ENCODE measurements around the gene KNCN.

KNCN gene

GRCh38 chr1:46554236-46554596 is 2.8 kb upstream of the KNCN start:
- no peak overlapping the region for H3K4me3 Mint-ChIP-seq
- H3K4me1 Mint-ChIP-seq = peaks cover 8% of the 10 kb centered on the region
- no peak overlapping the region for H3K27ac Mint-ChIP-seq
- no peaks in the 10 kb centered on the region for H3K36me3 Mint-ChIP-seq
- no peaks in the 10 kb centered on the region for H3K27me3 Mint-ChIP-seq
- no peaks in the 10 kb centered on the region for H3K9me3 Mint-ChIP-seq

- Mint-ChIP-seq H3K4me3 (no peak overlapping the region), H3K27me3 (no peaks in the 10 kb centered on the region), H3K9me3 (no peaks in the 10 kb centered on the region), H3K27ac (no peak overlapping the region), H3K36me3 (no peaks in the 10 kb centered on the region), H3K4me1 (peaks cover 9% of the 10 kb centered on the region)
Observed at GRCh38 chr1:46553506-46553905, 2.1 kb upstream of the KNCN start.

- no peak overlapping the region for H3K4me3 Mint-ChIP-seq
- peaks cover 9% of the 10 kb centered on the region for H3K4me1 Mint-ChIP-seq
- no peaks in the 10 kb centered on the region for H3K36me3 Mint-ChIP-seq
- H3K9me3 Mint-ChIP-seq = no peaks in the 10 kb centered on the region
- no peak overlapping the region for H3K27ac Mint-ChIP-seq
- H3K27me3 Mint-ChIP-seq = peaks cover 2% of the 10 kb centered on the region
Observed at GRCh38 chr1:46552357-46553237, 1.1 kb upstream of the KNCN start.

GRCh38 chr1:46550751-46551231 is 656 bp downstream of the KNCN start:
- H3K4me1 Mint-ChIP-seq = peaks cover 9% of the 10 kb centered on the region
- peaks cover 13% of the 10 kb centered on the region for H3K27me3 Mint-ChIP-seq
- peaks cover 2% of the 10 kb centered on the region for H3K36me3 Mint-ChIP-seq
- H3K9me3 Mint-ChIP-seq = no peaks in the 10 kb centered on the region
- no peak overlapping the region for H3K4me3 Mint-ChIP-seq
- H3K27ac Mint-ChIP-seq = no peak overlapping the region

DNA sequence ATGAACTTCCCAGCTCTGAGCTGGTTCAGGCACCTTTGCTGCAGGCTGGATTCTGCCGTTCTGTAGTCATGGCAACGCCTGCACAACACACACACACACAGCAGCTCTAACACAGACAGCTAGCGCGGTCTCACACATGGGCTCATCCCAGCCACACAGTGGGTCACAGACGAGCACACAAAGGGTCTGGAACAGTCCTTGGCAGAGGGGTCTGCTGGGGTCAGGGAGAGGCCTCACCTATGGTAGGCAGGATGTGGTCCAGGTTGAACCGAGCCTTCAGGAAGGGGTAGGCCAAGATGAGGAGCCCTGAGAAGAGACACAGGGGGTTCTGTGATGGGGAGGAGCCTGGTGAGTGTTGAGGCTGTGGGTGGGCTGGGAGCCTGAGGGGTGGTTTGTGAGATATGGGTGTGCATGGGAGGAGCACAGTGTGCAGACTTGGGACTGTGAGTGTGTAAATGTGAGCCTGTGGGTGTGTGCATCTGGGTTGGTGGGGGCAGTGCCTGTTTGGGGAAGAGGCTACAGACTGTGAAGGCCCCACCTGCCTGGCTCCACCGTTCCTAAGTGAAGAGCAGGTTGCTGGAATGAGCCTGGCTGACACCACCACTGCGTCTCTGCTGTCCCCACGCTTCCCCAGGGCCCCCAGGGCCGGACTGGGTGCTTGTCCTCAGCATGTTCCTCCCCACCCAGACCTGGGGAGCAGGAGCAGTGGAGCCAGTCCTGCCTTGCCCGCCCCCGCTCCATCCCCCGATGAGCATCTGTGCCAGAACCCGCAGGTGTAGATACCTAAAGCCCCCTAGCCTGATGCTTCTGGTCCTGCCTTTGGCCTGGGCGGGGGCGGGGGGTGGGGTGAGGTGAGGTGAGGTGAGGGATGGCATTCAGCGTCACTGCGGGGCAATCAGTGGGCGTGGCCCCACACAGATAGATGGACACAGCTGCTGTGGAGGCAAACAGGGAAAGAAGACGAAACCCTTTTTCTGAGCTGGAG is 1.5 kb downstream of the KNCN start:
- Mint-ChIP-seq H3K4me3 (no peak overlapping the region), H3K4me1 (peaks cover 9% of the 10 kb centered on the region), H3K36me3 (peaks cover 2% of the 10 kb centered on the region), H3K27ac (no peak overlapping the region), H3K27me3 (peaks cover 20% of the 10 kb centered on the region), H3K9me3 (no peaks in the 10 kb centered on the region)

DNA sequence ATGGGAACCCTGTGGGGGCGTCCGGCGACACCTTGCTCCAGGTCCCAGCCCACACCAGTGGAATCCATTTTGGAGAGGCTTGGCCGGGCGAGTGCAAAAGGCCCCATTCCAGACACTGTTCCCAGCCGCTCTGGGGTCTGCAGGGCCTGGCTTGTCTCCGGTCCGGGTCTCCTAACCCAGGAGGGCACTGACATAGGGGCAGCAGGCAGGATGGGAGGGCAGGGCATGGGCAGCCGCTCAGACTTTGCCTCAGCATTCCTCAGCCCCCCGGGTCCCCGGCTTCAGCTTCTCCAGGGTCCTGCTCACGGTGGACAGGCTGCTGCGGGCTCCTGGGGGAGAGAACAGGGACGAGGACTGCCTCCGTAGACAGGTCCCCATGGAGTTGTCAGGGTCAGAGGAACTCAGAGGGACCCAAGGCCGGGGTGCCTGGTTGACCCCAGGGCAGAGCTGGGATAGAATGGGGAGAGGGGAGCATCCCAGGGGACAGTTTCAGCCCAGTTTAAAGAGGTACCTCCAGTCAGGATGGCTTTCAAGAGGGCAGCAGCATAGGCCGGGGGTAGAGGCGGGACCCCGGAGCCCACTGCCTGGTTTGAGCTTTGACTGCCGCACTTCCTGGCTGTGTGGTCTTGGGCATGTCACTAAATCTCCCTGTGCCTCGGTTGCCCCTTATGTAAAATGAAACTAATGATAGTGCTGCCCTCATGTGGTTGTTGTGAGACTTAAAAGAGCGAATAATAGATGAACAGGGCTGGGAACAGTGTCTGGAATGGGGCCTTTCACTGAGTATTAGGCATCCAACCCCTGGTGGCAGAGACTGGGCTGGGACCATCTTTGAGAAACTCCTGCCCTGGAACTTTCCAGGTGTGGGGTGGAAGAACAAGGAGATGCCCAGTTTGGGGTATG is 3.7 kb downstream of the KNCN start:
- H3K27ac Mint-ChIP-seq = no peak overlapping the region
- peaks cover 9% of the 10 kb centered on the region for H3K4me1 Mint-ChIP-seq
- H3K4me3 Mint-ChIP-seq = no peak overlapping the region
- H3K9me3 Mint-ChIP-seq = no peaks in the 10 kb centered on the region
- peaks cover 3% of the 10 kb centered on the region for H3K36me3 Mint-ChIP-seq
- peaks cover 31% of the 10 kb centered on the region for H3K27me3 Mint-ChIP-seq

DNA sequence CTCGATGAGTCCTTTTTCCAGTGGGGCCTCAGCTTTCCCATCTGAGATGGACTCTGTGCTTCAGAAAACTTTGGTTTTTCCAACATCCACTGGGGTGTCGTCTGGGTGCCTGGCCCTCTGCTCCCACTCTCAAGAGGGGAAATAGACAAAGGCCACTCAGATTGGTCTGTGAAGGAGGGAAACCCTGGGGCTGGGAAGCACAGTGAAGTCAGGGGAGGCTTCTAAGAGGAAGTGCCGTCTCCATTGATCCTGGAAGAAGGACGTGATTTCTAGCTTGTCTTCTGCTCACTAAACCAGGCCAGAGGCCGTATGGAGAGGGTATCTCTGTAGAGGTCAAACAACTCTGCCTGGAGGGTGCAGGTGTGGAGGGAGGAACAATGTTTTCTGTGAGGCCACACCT is 5.2 kb downstream of the KNCN start:
- H3K9me3 Mint-ChIP-seq = no peaks in the 10 kb centered on the region
- peaks cover 31% of the 10 kb centered on the region for H3K27me3 Mint-ChIP-seq
- no peak overlapping the region for H3K27ac Mint-ChIP-seq
- H3K4me1 Mint-ChIP-seq = peaks cover 9% of the 10 kb centered on the region
- peaks cover 3% of the 10 kb centered on the region for H3K36me3 Mint-ChIP-seq
- no peak overlapping the region for H3K4me3 Mint-ChIP-seq

DNA sequence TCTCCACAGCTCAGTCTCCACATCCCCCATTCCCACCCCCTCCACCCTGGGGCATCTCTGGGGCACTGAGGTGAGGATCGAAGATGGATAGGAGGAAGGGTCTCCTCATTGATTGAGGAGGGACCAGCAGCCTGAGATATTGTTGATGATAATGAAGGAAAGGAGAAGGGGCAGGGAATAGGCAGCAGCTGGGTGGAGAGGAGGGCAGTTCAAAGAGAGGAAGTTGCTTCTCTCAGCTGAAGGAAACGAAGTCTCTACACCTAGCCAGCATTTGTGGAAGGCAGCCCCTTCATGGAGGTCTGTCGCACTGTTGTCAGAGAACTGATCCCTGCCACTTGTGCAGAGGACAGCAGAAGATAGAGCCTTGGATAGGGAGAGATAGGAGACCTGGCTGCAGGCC is 5.7 kb downstream of the KNCN start:
- Mint-ChIP-seq H3K4me3 (no peak overlapping the region), H3K27me3 (peaks cover 31% of the 10 kb centered on the region), H3K27ac (no peak overlapping the region), H3K9me3 (no peaks in the 10 kb centered on the region), H3K4me1 (peaks cover 9% of the 10 kb centered on the region), H3K36me3 (peaks cover 3% of the 10 kb centered on the region)

DNA sequence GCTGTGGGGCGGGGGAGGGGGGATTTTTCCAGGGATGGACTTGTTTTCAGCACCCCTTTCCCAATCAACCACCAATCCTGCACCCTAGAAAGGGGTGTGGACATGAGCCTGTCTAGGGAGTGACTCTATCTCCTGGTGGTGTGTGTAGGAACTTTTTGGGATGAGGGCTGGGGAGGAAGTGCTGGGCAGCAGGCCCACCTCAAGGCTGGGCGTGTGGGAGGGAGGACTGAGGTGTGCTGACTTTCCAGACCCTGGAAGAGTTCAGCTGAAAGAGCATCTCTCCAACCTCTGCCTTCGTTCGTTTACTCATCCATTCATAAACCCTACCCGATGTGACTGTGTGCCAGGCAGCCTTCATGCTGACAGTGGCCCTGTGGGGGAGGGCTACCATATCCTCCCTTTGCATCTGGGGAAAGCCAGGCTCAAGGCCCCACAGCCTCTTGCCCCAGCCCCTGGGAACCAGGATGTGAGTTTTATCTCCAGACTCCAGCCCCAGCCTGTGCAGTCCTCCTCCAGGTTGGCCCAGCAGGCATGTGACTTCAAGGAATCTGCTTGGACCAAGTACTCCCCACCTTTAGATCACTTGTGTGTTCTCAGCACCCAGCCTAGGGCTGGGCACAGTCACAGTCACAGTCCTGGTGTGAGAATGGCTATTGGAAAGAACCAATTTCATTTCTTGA is 6.7 kb downstream of the KNCN start:
- H3K4me3 Mint-ChIP-seq = no peak overlapping the region
- peaks cover 3% of the 10 kb centered on the region for H3K36me3 Mint-ChIP-seq
- H3K4me1 Mint-ChIP-seq = peaks cover 6% of the 10 kb centered on the region
- H3K9me3 Mint-ChIP-seq = no peaks in the 10 kb centered on the region
- no peak overlapping the region for H3K27ac Mint-ChIP-seq
- H3K27me3 Mint-ChIP-seq = peaks cover 32% of the 10 kb centered on the region

- Mint-ChIP-seq H3K27me3 (peaks cover 32% of the 10 kb centered on the region), H3K9me3 (no peaks in the 10 kb centered on the region)
Observed at GRCh38 chr1:46543761-46544560, 7.5 kb downstream of the KNCN start.

GRCh38 chr1:46543382-46543760 is 8.1 kb downstream of the KNCN start:
- Mint-ChIP-seq H3K4me3 (no peak overlapping the region), H3K36me3 (peaks cover 3% of the 10 kb centered on the region), H3K9me3 (no peaks in the 10 kb centered on the region), H3K4me1 (no peaks in the 10 kb centered on the region), H3K27me3 (peaks cover 32% of the 10 kb centered on the region), H3K27ac (no peak overlapping the region)

More at GRCh38 chr1:46543761-46544560, 7.5 kb downstream of the KNCN start:
- Mint-ChIP-seq H3K27ac (no peak overlapping the region), H3K4me3 (no peak overlapping the region), H3K36me3 (peaks cover 3% of the 10 kb centered on the region), H3K4me1 (no peaks in the 10 kb centered on the region)

DNA sequence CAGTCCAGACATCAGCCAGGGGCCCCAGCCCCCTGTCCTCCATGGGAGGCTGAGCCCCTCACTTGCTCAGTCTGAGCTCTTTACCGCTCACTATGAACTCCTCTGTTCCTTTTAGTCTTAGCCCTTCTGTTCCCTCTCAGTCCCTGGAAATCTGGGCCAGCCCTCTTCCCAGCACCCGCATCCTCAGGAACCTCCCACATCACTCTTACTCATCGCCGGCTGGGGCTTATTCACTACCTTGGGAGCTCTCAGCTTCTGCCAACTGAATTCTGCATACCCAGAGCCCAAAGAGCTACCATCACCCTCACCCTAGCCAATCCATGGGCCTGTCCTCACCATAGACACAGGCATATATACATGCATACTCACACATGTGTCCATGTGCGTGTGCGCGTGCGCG is 11.5 kb downstream of the KNCN start:
- Mint-ChIP-seq H3K27me3 (peaks cover 13% of the 10 kb centered on the region), H3K36me3 (peaks cover 1% of the 10 kb centered on the region), H3K27ac (no peak overlapping the region), H3K9me3 (no peaks in the 10 kb centered on the region), H3K4me1 (no peaks in the 10 kb centered on the region), H3K4me3 (no peak overlapping the region)

- H3K36me3 Mint-ChIP-seq = no peaks in the 10 kb centered on the region
- no peak overlapping the region for H3K27ac Mint-ChIP-seq
- peaks cover 4% of the 10 kb centered on the region for H3K4me1 Mint-ChIP-seq
- H3K4me3 Mint-ChIP-seq = no peak overlapping the region
- peaks cover 5% of the 10 kb centered on the region for H3K27me3 Mint-ChIP-seq
- no peaks in the 10 kb centered on the region for H3K9me3 Mint-ChIP-seq
Observed at GRCh38 chr1:46538147-46538546, 13.3 kb downstream of the KNCN start.

GRCh38 chr1:46537651-46538050 is 13.8 kb downstream of the KNCN start:
- Mint-ChIP-seq H3K9me3 (no peaks in the 10 kb centered on the region), H3K27me3 (peaks cover 3% of the 10 kb centered on the region), H3K4me3 (no peak overlapping the region)

More at GRCh38 chr1:46537651-46538050, 13.8 kb downstream of the KNCN start:
- H3K4me1 Mint-ChIP-seq = peaks cover 4% of the 10 kb centered on the region
- no peak overlapping the region for H3K27ac Mint-ChIP-seq
- no peaks in the 10 kb centered on the region for H3K36me3 Mint-ChIP-seq
